H1 (cell line): ENCODE measurements around the gene NR0B2. TPM values are rescaled to one million over a fixed set of nuclear protein-coding genes. Genes with fewer than 3 reads are reported as not detected.

Experiments
- CTCF ChIA-PET: fragments of 300-600 bp; sonication (Branson Sonifier 250); formaldehyde crosslinking; loops from one replicate; lab custom pipeline; 2021; ENCODE audit not compliant: partially characterized antibody; lab: Charles Lee
- POLR2A ChIA-PET: fragments of 300-600 bp; sonication (Branson Sonifier 250); formaldehyde crosslinking; loops from one replicate; lab custom pipeline; 2021; ENCODE audit warnings: inconsistent platforms; ENCODE audit not compliant: partially characterized antibody; lab: Charles Lee
- DNase-seq, 2 experiments: peaks; one replicate each; pipeline versions ENCODE4 v3.0.0 to v3.0.0-alpha.2; 2010 to 2022; ENCODE audit warnings: low spot score in 2 of 2, low read depth in 1 of 2, mixed read lengths in 1 of 2
- FAIRE-seq: peaks from 2 replicates; lab custom pipeline; 2011; peaks lifted over from hg19 to GRCh38; lab: Jason Lieb, UNC
- H2AFZ ChIP-seq: 2 replicates; pipeline ENCODE4 v1.8.1; 2012; ENCODE audit warnings: low read length, inconsistent platforms
- H2AK5ac ChIP-seq: 2 replicates; pipeline ENCODE4 v1.6.1; 2013; ENCODE audit warnings: low read depth, low read length
- H2BK120ac ChIP-seq: replicated peaks from 2 replicates; pipeline ENCODE3; 2013; ENCODE audit warnings: low read depth, low read length, inconsistent platforms
- H2BK12ac ChIP-seq: 2 replicates; pipeline ENCODE4 v1.6.1; 2013; ENCODE audit warnings: low read depth, low read length
- H2BK15ac ChIP-seq: 2 replicates; pipeline ENCODE4 v1.6.1; 2013; ENCODE audit warnings: low read length
- H2BK20ac ChIP-seq: 2 replicates; pipeline ENCODE4 v1.6.1; 2013; ENCODE audit warnings: low read length
- H2BK5ac ChIP-seq: 2 replicates; pipeline ENCODE4 v1.6.1; 2013; ENCODE audit warnings: low read depth, low read length
- H3K14ac ChIP-seq: 2 replicates; pipeline ENCODE4 v1.6.1; 2013; ENCODE audit warnings: inconsistent platforms; ENCODE audit not compliant: insufficient read length
- H3K18ac ChIP-seq: 2 replicates; pipeline ENCODE4 v1.6.1; 2013; ENCODE audit warnings: low read length; ENCODE audit errors: extremely low read depth
- H3K23ac ChIP-seq: 2 replicates; pipeline ENCODE4 v1.6.1; 2013; ENCODE audit warnings: inconsistent platforms; ENCODE audit not compliant: insufficient read length
- H3K23me2 ChIP-seq: 2 replicates; pipeline ENCODE4 v1.6.1; 2013; ENCODE audit warnings: low read depth, low read length
- H3K27ac ChIP-seq: 2 replicates; pipeline ENCODE4 v1.6.1; 2011; ENCODE audit warnings: low read depth, low read length, inconsistent platforms
- H3K27me3 ChIP-seq, 4 experiments: replicated peaks in 1 of 4; 1 replicate in 1 of 4; 2 replicates in 3 of 4; pipeline versions ENCODE4 v1.6.1 to v1.8.1; 2011 to 2013; ENCODE audit warnings: low read length in 3 of 4, mild to moderate bottlenecking in 3 of 4, inconsistent platforms in 2 of 4, mixed read lengths in 2 of 4, moderate library complexity in 1 of 4; ENCODE audit not compliant: control insufficient read depth in 3 of 4, insufficient read depth in 3 of 4; ENCODE audit errors: extremely low read depth in 1 of 4
- H3K36me3 ChIP-seq, 4 experiments: 2 replicates each; pipeline versions ENCODE4 v1.6.1 to v1.8.1; 2011 to 2013; ENCODE audit warnings: mild to moderate bottlenecking in 4 of 4, low read length in 3 of 4, moderate library complexity in 2 of 4, control low read depth in 1 of 4, inconsistent platforms in 1 of 4; ENCODE audit not compliant: insufficient read depth in 4 of 4, control insufficient read depth in 2 of 4
- H3K4ac ChIP-seq: replicated peaks from 2 replicates; pipeline ENCODE3; 2013; ENCODE audit warnings: low read length, low read depth, mixed read lengths, inconsistent platforms; ENCODE audit not compliant: insufficient read length
- H3K4me1 ChIP-seq, 4 experiments: replicated peaks in 1 of 4; 1 replicate in 1 of 4; 2 replicates in 3 of 4; pipeline versions ENCODE4 v1.6.1 to v1.8.1; 2011 to 2013; ENCODE audit warnings: low read length in 3 of 4, inconsistent platforms in 2 of 4, mixed read lengths in 1 of 4; ENCODE audit not compliant: insufficient read depth in 4 of 4, control insufficient read depth in 3 of 4
- H3K4me2 ChIP-seq, 2 experiments: 2 replicates each; pipeline versions ENCODE4 v1.6.1 to v1.8.1; 2011 to 2013; ENCODE audit warnings: low read depth in 2 of 2, low read length in 2 of 2, control low read depth in 1 of 2, inconsistent platforms in 1 of 2, mild to moderate bottlenecking in 1 of 2; ENCODE audit not compliant: insufficient read depth in 1 of 2
- H3K4me3 ChIP-seq, 4 experiments: fragments of 200-600, 300-600 bp in 1 of 4; sonication (generic), shearing (Covaris generic), sonication (Bioruptor Twin) in 1 of 4; 2 replicates each; pipeline versions ENCODE4 v1.5.1 to v1.8.1; 2011 to 2016; ENCODE audit warnings: low read length in 4 of 4, low read depth in 3 of 4, control low read depth in 2 of 4, inconsistent platforms in 2 of 4, mild to moderate bottlenecking in 2 of 4, mixed read lengths in 1 of 4, moderate library complexity in 1 of 4; ENCODE audit not compliant: insufficient read depth in 2 of 4; ENCODE audit errors: extremely low read depth in 1 of 4
- H3K56ac ChIP-seq: replicated peaks from 2 replicates; pipeline ENCODE3; 2013; ENCODE audit warnings: low read depth, mild to moderate bottlenecking, mixed read lengths, low read length, inconsistent platforms; ENCODE audit not compliant: insufficient read length
- H3K79me1 ChIP-seq: 2 replicates; pipeline ENCODE4 v1.6.1; 2013; ENCODE audit warnings: low read depth, low read length, control low read depth
- H3K79me2 ChIP-seq, 2 experiments: 2 replicates each; pipeline versions ENCODE4 v1.6.1 to v1.8.1; 2012 to 2013; ENCODE audit warnings: low read length in 2 of 2, mild to moderate bottlenecking in 2 of 2, inconsistent platforms in 1 of 2; ENCODE audit not compliant: insufficient read depth in 2 of 2, control insufficient read depth in 1 of 2
- H3K9ac ChIP-seq, 4 experiments: replicated peaks in 1 of 4; 1 replicate in 1 of 4; 2 replicates in 3 of 4; pipeline versions ENCODE4 v1.6.1 to v1.8.1; 2011 to 2013; ENCODE audit warnings: low read depth in 3 of 4, low read length in 3 of 4, control low read depth in 2 of 4, mild to moderate bottlenecking in 2 of 4, moderate library complexity in 2 of 4, inconsistent platforms in 1 of 4; ENCODE audit errors: extremely low read depth in 1 of 4
- H3K9me3 ChIP-seq, 2 experiments: 2 replicates each; pipeline versions ENCODE4 v1.6.1 to v1.8.1; 2012 to 2013; ENCODE audit warnings: mild to moderate bottlenecking in 2 of 2, moderate library complexity in 2 of 2, control low read depth in 1 of 2, inconsistent platforms in 1 of 2, low read depth in 1 of 2, low read length in 1 of 2, mixed read lengths in 1 of 2; ENCODE audit not compliant: insufficient read depth in 2 of 2
- H4K20me1 ChIP-seq, 2 experiments: replicated peaks in 1 of 2; 2 replicates each; pipeline versions ENCODE3 to v1.8.1; 2011 to 2013; ENCODE audit warnings: inconsistent platforms in 2 of 2, low read length in 2 of 2, mild to moderate bottlenecking in 1 of 2; ENCODE audit not compliant: insufficient read depth in 2 of 2, control insufficient read depth in 1 of 2
- H4K5ac ChIP-seq: 2 replicates; pipeline ENCODE4 v1.6.1; 2013; ENCODE audit warnings: low read length, low read depth, mixed read lengths, inconsistent platforms; ENCODE audit not compliant: insufficient read length
- H4K8ac ChIP-seq: 2 replicates; pipeline ENCODE4 v1.8.0; 2013; ENCODE audit warnings: mild to moderate bottlenecking, moderate library complexity, low read length, inconsistent platforms; ENCODE audit not compliant: insufficient read depth; ENCODE audit errors: extremely low read depth
- H4K91ac ChIP-seq: replicated peaks from 2 replicates; pipeline ENCODE3; 2013; ENCODE audit warnings: low read length, mixed read lengths, inconsistent platforms; ENCODE audit not compliant: insufficient read length
- CEBPB ChIP-seq: IDR thresholded peaks from 2 replicates; pipeline ENCODE4 v1.6.1; 2012; ENCODE audit warnings: low read depth, low read length
- EP300 ChIP-seq, 2 experiments: IDR thresholded peaks; 1 replicate in 1 of 2; 2 replicates in 1 of 2; pipeline ENCODE4 v1.6.1; 2011 to 2012; ENCODE audit warnings: low read depth in 2 of 2, low read length in 2 of 2, mild to moderate bottlenecking in 2 of 2, borderline replicate concordance in 1 of 2, inconsistent platforms in 1 of 2, moderate library complexity in 1 of 2
- SIRT6 ChIP-seq: IDR thresholded peaks from one replicate; pipeline ENCODE4 v1.7.1; 2012; ENCODE audit warnings: low read length, inconsistent platforms
- TEAD4 ChIP-seq: IDR thresholded peaks from 2 replicates; pipeline ENCODE4 v1.6.1; 2012; ENCODE audit warnings: low read depth, low read length, inconsistent platforms, mixed read lengths
- whole genome bisulfite sequencing, 2 experiments: shearing (Covaris generic) in 1 of 2; methylation state at CpG; one replicate each; pipeline versions ENCODE4 v1.1.6 to v1.1.7; 2013 to 2015; ENCODE audit warnings: low lambda C conversion rate in 2 of 2, mixed read lengths in 2 of 2, inconsistent platforms in 1 of 2, low coverage in 1 of 2, missing lambda C conversion rate in 1 of 2; ENCODE audit not compliant: insufficient replicate concordance in 2 of 2, insufficient coverage in 1 of 2, insufficient read length in 1 of 2; ENCODE audit errors: extremely low coverage in 1 of 2, missing lambda C conversion rate in 1 of 2; 5-methylcytosine and 5-hydroxymethylcytosine counted together
- polyA plus RNA-seq, 7 experiments: library from polyadenylated mRNA; depleted of rRNA in 3 of 7; stranded (reverse) in 5 of 7; unstranded in 2 of 7; fragments of >200 nt in 5 of 7; fragments of 200-250 nt in 2 of 7; gene quantifications; 1 replicate in 5 of 7; 2 replicates in 1 of 7; 4 replicates in 1 of 7; pipeline versions ENCODE4 v1.2.1 to v1.2.3, GENCODE V29; 2011 to 2013; ENCODE audit warnings: missing spikeins in 2 of 7, mixed read lengths in 2 of 7
- total RNA-seq: library from RNA; stranded (reverse); fragmentation: NEBNext Ultra II Directional; extraction: Animal tissue kit (Norgen Biotek cat#: 25700); gene quantifications from 2 replicates; pipeline ENCODE4 v1.2.1, GENCODE V29; 2021

The NR0B2 gene
- total and polyA plus RNA-seq, 2 of the 8 experiments (the other 6 are each of a cell fraction or from before 2014, with no cell fraction given): not detected

- no peak overlapping the region for H3K27ac ChIP-seq
- H4K5ac ChIP-seq: no peak overlapping the region
- no peak overlapping the region for H3K4ac ChIP-seq
- no peak overlapping the region for H2BK5ac ChIP-seq
- H3K4me2 ChIP-seq: no peak overlapping the region
- H2AFZ ChIP-seq: no peak overlapping the region
- H3K79me1 ChIP-seq: no peaks in the 10 kb centered on the region
- H3K23ac ChIP-seq: no peak overlapping the region
- no peaks in the 10 kb centered on the region for H3K36me3 ChIP-seq
- H4K91ac ChIP-seq: no peak overlapping the region
- no peaks in the 10 kb centered on the region for H3K23me2 ChIP-seq
- no peak overlapping the region for H4K8ac ChIP-seq
- CTCF ChIA-PET: interaction anchor here (0.6 kb wide), 1 partner anchor 8 kb away, joined by 3 read pairs; no protein-coding TSS in a partner anchor
- TF ChIP-seq EP300 (IDR thresholded peaks at IDR 0.05; ENCODE audit: borderline replicate concordance in 1 of 2, low read depth in 2 of 2, low read length in 2 of 2) (no peak), CEBPB (no peak), SIRT6 (no peak), TEAD4 (no peak)
- H3K27me3 ChIP-seq: peaks cover 0 to 2% (median 0%) of the 10 kb centered on the region in 4 experiments; a peak in 2 of 7 replicates
- H3K56ac ChIP-seq: no peak overlapping the region
- no peak overlapping the region for H2BK12ac ChIP-seq
- no peak overlapping the region for H3K9ac ChIP-seq
- no peak overlapping the region for H2AK5ac ChIP-seq
- POLR2A ChIA-PET: interaction anchor here (2.5 kb wide), 1 partner anchor 11 kb away, joined by 12 read pairs; the partner anchor contains the start of gene NUDC
- H4K20me1 ChIP-seq: peaks cover 0 to 2% of the 10 kb centered on the region in 2 experiments
- FAIRE-seq: no peak
- DNase-seq: no peak
- H3K4me3 ChIP-seq: no peak overlapping the region
- H3K79me2 ChIP-seq: no peaks in the 10 kb centered on the region
- H2BK120ac ChIP-seq: no peak overlapping the region
- no peak overlapping the region for H3K18ac ChIP-seq
- H3K4me1 ChIP-seq: no peaks in the 10 kb centered on the region
- H3K9me3 ChIP-seq: no peaks in the 10 kb centered on the region
- H3K14ac ChIP-seq: no peak overlapping the region
- no peak overlapping the region for H2BK20ac ChIP-seq
- WGBS, 2 experiments: 94% methylated on average over 3 of the region's 3 CpGs; no CpG with 5 or more reads in 1 of the 2 experiments
- no peak overlapping the region for H2BK15ac ChIP-seq
Observed at GRCh38 chr1:26909951-26910342, 3.8 kb downstream of the NR0B2 start.
